ENCODE data around the gene OSBPL2. TPM values are rescaled to one million over a fixed set of nuclear protein-coding genes. Genes with fewer than 3 reads are reported as not detected.
A peak's percentile ranks its signal among the peaks of the same experiment; 100 is the strongest.

OSBPL2 gene
- total RNA-seq, 4 donors from 2014 or later = 46.9 to 60.8 (median 50.8) TPM

DNA sequence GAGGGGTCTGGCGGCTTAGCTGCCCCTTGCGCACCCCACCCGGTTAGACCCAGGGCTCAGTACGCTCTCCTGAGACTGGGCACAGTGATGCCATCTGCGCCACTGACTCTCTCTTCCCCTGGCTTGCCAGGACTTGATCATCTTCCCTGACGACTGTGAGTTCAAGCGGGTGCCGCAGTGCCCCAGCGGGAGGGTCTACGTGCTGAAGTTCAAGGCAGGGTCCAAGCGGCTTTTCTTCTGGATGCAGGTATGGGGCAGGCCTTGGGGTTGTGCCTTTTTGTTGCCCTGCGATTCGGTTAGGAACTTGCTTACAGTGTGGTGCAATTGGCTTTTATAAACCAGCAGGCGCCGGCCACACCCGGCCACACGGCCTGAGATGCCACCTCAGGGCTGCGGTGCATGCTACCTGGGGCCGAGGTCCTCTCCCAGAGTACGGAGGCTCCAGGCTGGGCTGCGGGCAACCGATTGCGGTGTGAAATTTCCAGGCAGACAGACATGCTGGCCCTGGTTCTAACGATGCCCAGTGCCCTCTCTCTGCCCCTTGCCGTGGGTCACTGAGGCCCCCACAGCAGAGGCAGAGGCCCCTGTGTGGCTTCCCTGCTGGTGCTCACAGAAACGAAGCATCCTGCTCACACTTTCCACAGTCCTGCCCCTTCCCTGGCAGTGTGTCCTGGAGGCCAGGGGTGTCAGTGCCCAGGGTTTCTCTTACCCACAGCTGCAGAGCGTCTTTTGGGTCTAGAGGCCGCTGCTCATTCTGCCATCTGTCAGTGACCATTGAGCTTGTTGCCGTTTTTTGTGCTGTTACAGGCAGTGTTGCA, 66.2 kb downstream of the OSBPL2 start:
- no peaks in the 10 kb centered on the region for H3K27me3 ChIP-seq
- WGBS, 2 donors = 71 to 74% methylated on average over 19 to 29 of the region's 29 CpGs
- intact Hi-C loops (cut with DNase I) = loop anchor here (5.0 to 10.0 kb wide), 2 partner anchors 78 to 190 kb away; no protein-coding TSS in a partner anchor
- TF ChIP-seq, protein P1, sequence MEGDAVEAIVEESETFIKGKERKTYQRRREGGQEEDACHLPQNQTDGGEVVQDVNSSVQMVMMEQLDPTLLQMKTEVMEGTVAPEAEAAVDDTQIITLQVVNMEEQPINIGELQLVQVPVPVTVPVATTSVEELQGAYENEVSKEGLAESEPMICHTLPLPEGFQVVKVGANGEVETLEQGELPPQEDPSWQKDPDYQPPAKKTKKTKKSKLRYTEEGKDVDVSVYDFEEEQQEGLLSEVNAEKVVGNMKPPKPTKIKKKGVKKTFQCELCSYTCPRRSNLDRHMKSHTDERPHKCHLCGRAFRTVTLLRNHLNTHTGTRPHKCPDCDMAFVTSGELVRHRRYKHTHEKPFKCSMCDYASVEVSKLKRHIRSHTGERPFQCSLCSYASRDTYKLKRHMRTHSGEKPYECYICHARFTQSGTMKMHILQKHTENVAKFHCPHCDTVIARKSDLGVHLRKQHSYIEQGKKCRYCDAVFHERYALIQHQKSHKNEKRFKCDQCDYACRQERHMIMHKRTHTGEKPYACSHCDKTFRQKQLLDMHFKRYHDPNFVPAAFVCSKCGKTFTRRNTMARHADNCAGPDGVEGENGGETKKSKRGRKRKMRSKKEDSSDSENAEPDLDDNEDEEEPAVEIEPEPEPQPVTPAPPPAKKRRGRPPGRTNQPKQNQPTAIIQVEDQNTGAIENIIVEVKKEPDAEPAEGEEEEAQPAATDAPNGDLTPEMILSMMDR (IDR thresholded peaks at IDR 0.05) = no peak
- TF ChIP-seq POLR2A (IDR thresholded peaks at IDR 0.05) = no peak
- peak overlapping the region in 1 of 3 donors; percentile 74 for H3K4me3 ChIP-seq (replicated peaks in 1 of 3)
- peaks cover 37% of the 10 kb centered on the region in 2 donors for H3K36me3 ChIP-seq
- DNase-seq = no peak
- H3K27ac ChIP-seq = peak overlapping the region in 1 of 3 donors; percentile 33
- H3K9me3 ChIP-seq = no peaks in the 10 kb centered on the region
- peaks cover 19 to 23% of the 10 kb centered on the region in 2 donors for H3K4me1 ChIP-seq

- H3K36me3 ChIP-seq = peaks cover 44% of the 10 kb centered on the region in 2 donors
- TF ChIP-seq, protein P1 (IDR thresholded peaks at IDR 0.05) = no peak
- TF ChIP-seq POLR2A (IDR thresholded peaks at IDR 0.05) = no peak
- 76 to 78% methylated on average over 15 to 18 of the region's 18 CpGs for WGBS, 2 donors
- H3K27me3 ChIP-seq = no peaks in the 10 kb centered on the region
- peaks cover 19 to 23% of the 10 kb centered on the region in 2 donors for H3K4me1 ChIP-seq
- peak; percentile 65 to 67 for DNase-seq
- no peaks in the 10 kb centered on the region for H3K9me3 ChIP-seq
- no peak overlapping the region for H3K27ac ChIP-seq
- intact Hi-C loops (cut with DNase I) = loop anchor here (10.0 kb wide), 1 partner anchor 190 kb away; no protein-coding TSS in a partner anchor
- no peak overlapping the region for H3K4me3 ChIP-seq (replicated peaks in 1 of 3)
These were observed 66.9 kb downstream of the OSBPL2 start for GRCh38 chr20:62305149-62305764.

- H3K9me3 ChIP-seq = no peaks in the 10 kb centered on the region
- TF ChIP-seq, protein P1 (IDR thresholded peaks at IDR 0.05) = no peak
- TF ChIP-seq POLR2A (IDR thresholded peaks at IDR 0.05) = no peak
- peaks cover 50% of the 10 kb centered on the region in 2 donors for H3K36me3 ChIP-seq
- H3K4me1 ChIP-seq = peaks cover 19 to 23% of the 10 kb centered on the region in 2 donors
- WGBS, 2 donors = 90 to 92% methylated on average over 14 to 33 of the region's 33 CpGs
- H3K27ac ChIP-seq = no peak overlapping the region
- no peaks in the 10 kb centered on the region for H3K27me3 ChIP-seq
- intact Hi-C loops (cut with DNase I) = loop anchor here (10.0 kb wide), 1 partner anchor 189 kb away; no protein-coding TSS in a partner anchor
- DNase-seq = no peak
- no peak overlapping the region for H3K4me3 ChIP-seq (replicated peaks in 1 of 3)
These were observed 67.6 kb downstream of the OSBPL2 start for GRCh38 chr20:62305765-62306413.

GRCh38 chr20:62306414-62307187, 68.3 kb downstream of the OSBPL2 start:
- 88 to 91% methylated on average over 14 to 23 of the region's 27 CpGs for WGBS, 2 donors
- peaks cover 19 to 23% of the 10 kb centered on the region in 2 donors for H3K4me1 ChIP-seq
- DNase-seq = no peak
- H3K27ac ChIP-seq = no peak overlapping the region
- intact Hi-C loops (cut with DNase I) = loop anchor here (10.0 kb wide), 1 partner anchor 188 kb away; no protein-coding TSS in a partner anchor
- no peak for TF ChIP-seq POLR2A (IDR thresholded peaks at IDR 0.05)
- TF ChIP-seq, protein P1 (IDR thresholded peaks at IDR 0.05) = no peak
- H3K36me3 ChIP-seq = peaks cover 57% of the 10 kb centered on the region in 2 donors
- no peak overlapping the region for H3K4me3 ChIP-seq (replicated peaks in 1 of 3)
- H3K27me3 ChIP-seq = no peaks in the 10 kb centered on the region
- H3K9me3 ChIP-seq = no peaks in the 10 kb centered on the region
